BE2C (cell line): ENCODE measurements around the gene KNL1.

Experiments used
- DNase-seq: peaks from one replicate; pipeline ENCODE4 v3.0.0-alpha.2; 2020
- H3K27me3 ChIP-seq: fragments of 250-450 bp; sonication (Bioruptor Pico); 2 replicates; pipeline ENCODE4 v1.5.1; 2020; ENCODE audit warnings: mild to moderate bottlenecking
- H3K36me3 ChIP-seq: fragments of 250-450 bp; sonication (Bioruptor Pico); 2 replicates; pipeline ENCODE4 v1.5.1; 2020; ENCODE audit warnings: mild to moderate bottlenecking
- H3K4me1 ChIP-seq: fragments of 250-450 bp; sonication (Bioruptor Pico); 2 replicates; pipeline ENCODE4 v1.5.1; 2020
- H3K4me3 ChIP-seq: 2 replicates; pipeline ENCODE4 v1.5.1; 2011; ENCODE audit warnings: low read depth, low read length
- H3K9me3 ChIP-seq: fragments of 250-450 bp; sonication (Bioruptor Pico); 2 replicates; pipeline ENCODE4 v1.5.1; 2020
- CTCF ChIP-seq: IDR thresholded peaks from 2 replicates; pipeline ENCODE4 v1.5.1; 2012; ENCODE audit warnings: mild to moderate bottlenecking, low read depth, low read length

Gene KNL1

GRCh38 chr15:40554161-40554525 is 39.9 kb upstream of the KNL1 start:
- H3K9me3 ChIP-seq = no peaks in the 10 kb centered on the region
- H3K27me3 ChIP-seq = no peaks in the 10 kb centered on the region
- H3K4me3 ChIP-seq = no peak overlapping the region
- DNase-seq = no peak
- no peaks in the 10 kb centered on the region for H3K4me1 ChIP-seq
- TF ChIP-seq CTCF = no peak
- peaks cover 38% of the 10 kb centered on the region for H3K36me3 ChIP-seq

GRCh38 chr15:40555876-40556275 is 38.2 kb upstream of the KNL1 start:
- Histone ChIP-seq H3K27me3 (no peaks in the 10 kb centered on the region), H3K36me3 (peaks cover 33% of the 10 kb centered on the region), H3K4me1 (no peaks in the 10 kb centered on the region), H3K4me3 (no peak overlapping the region), H3K9me3 (no peaks in the 10 kb centered on the region)
- TF ChIP-seq CTCF = no peak
- DNase-seq = no peak

- no peaks in the 10 kb centered on the region for H3K4me1 ChIP-seq
- no peak for TF ChIP-seq CTCF
- no peaks in the 10 kb centered on the region for H3K9me3 ChIP-seq
- no peak for DNase-seq
- no peaks in the 10 kb centered on the region for H3K27me3 ChIP-seq
- no peak overlapping the region for H3K4me3 ChIP-seq
- H3K36me3 ChIP-seq = peaks cover 25% of the 10 kb centered on the region
These were observed 34.9 kb upstream of the KNL1 start for GRCh38 chr15:40558952-40559742.

- TF ChIP-seq CTCF = no peak
- DNase-seq = no peak
- Histone ChIP-seq H3K4me3 (no peak overlapping the region), H3K9me3 (no peaks in the 10 kb centered on the region), H3K4me1 (no peaks in the 10 kb centered on the region), H3K27me3 (no peaks in the 10 kb centered on the region), H3K36me3 (peaks cover 10% of the 10 kb centered on the region)
These were observed 31.4 kb upstream of the KNL1 start for GRCh38 chr15:40562691-40563090.

GRCh38 chr15:40563426-40563825 is 30.6 kb upstream of the KNL1 start:
- Histone ChIP-seq H3K36me3 (peaks cover 10% of the 10 kb centered on the region), H3K4me3 (no peak overlapping the region), H3K27me3 (no peaks in the 10 kb centered on the region), H3K4me1 (peaks cover under 1% of the 10 kb centered on the region; the same call in 1 of the 2 replicates), H3K9me3 (no peaks in the 10 kb centered on the region)
- no peak for DNase-seq
- TF ChIP-seq CTCF = no peak

- peaks cover 10% of the 10 kb centered on the region for H3K36me3 ChIP-seq
- H3K9me3 ChIP-seq = no peaks in the 10 kb centered on the region
- no peaks in the 10 kb centered on the region for H3K27me3 ChIP-seq
- peak; percentile 98 for DNase-seq
- peaks cover 4% of the 10 kb centered on the region for H3K4me1 ChIP-seq
- no peak; the same call in 1 of the 2 replicates for TF ChIP-seq CTCF
- peak within 1 kb of the TSS; percentile 98 for H3K4me3 ChIP-seq
These were observed 29.3 kb upstream of the KNL1 start, which contains the start of gene CCDC32 for GRCh38 chr15:40564591-40565332. TSS of gene CCDC32 (minus strand) at chr15:40565042. CDS start at chr15:40563015, 2,027 bp downstream.
